Esophagus muscularis mucosa (tissue), 3 donors: ENCODE results near the gene SLX4.

Source experiments
- CTCF ChIP-seq, 3 experiments: fragments of 200-600 bp in 2 of 3; fragments of 450-650 bp in 1 of 3; sonication (generic) in 2 of 3; IDR thresholded peaks; one replicate each; pipeline ENCODE4 v1.5.1; 2017 to 2019; ENCODE audit warnings: antibody characterized with exemption in 3 of 3, mild to moderate bottlenecking in 2 of 3, moderate library complexity in 1 of 3
- POLR2A ChIP-seq: fragments of 450-650 bp; IDR thresholded peaks from one replicate; pipeline ENCODE4 v1.6.1; 2017; ENCODE audit warnings: antibody characterized with exemption, moderate library complexity, mild to moderate bottlenecking, low read depth
- POLR2AphosphoS5 ChIP-seq, 2 donors: sonication (generic); formaldehyde crosslinking; IDR thresholded peaks; one replicate each; pipeline ENCODE4 v1.6.1; 2017; ENCODE audit warnings: antibody characterized with exemption in 2 of 2

DNA sequence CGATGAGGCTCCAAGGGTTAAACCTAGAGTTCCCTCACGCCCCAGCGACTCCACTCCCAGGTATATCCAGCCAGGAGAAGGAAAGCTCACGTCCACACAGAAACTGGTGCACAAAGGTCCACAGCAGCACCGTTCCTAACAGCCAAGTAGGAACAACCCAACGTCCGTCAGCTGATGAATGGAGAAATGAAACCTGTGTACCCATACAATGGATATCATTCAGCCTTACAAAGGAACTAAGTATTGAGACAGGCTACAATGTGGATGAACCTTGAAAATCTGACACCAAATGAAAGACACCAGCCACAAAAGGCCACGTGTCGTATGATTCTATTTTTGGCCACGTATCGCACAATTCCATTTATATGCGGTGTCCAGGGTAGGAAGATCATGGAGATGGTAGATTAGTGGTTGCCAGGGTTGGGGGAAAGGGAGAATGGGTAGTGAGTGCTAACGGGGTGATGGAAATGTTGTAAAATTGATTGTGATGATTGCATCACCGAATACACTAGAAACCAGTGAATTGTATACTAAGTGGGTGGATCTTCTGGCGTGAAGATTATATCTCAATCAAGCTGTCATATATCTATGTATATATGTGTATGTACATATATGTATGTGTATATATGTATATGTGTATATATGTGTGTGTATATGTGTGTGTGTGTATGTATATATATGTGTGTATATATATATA lies 64.3 kb downstream of the SLX4 start:
- TF ChIP-seq CTCF (IDR thresholded peaks at IDR 0.05) (no peak), POLR2A (no peak), POLR2AphosphoS5 (IDR thresholded peaks at IDR 0.05) (no peak)
